Lung (tissue), 12 donors: ENCODE measurements around the gene UBTD2. TPM values are rescaled to one million over a fixed set of nuclear protein-coding genes. Genes with fewer than 3 reads are reported as not detected.

Experiments used
- ATAC-seq: fragments of 200-7000 bp; cut with Tn5 transposase; one replicate; pipeline ENCODE4 v1.9.1; 2020; ENCODE audit warnings: moderate number of reproducible peaks; ENCODE audit not compliant: insufficient read depth, low FRiP score
- DNase-seq, 3 donors: peaks; one replicate each; pipeline ENCODE4 v3.0.0-alpha.2; 2013 to 2017
- H3K27ac ChIP-seq, 2 donors: one replicate each; pipeline ENCODE4 v1.5.1; 2013; ENCODE audit warnings: mild to moderate bottlenecking in 2 of 2, moderate library complexity in 2 of 2, control low read depth in 1 of 2, inconsistent platforms in 1 of 2, low read depth in 1 of 2, low read length in 1 of 2
- H3K27me3 ChIP-seq, 3 donors: one replicate each; pipeline ENCODE4 v1.5.1; 2013; ENCODE audit warnings: low read length in 2 of 3; ENCODE audit not compliant: control insufficient read depth in 3 of 3, insufficient read depth in 3 of 3
- H3K36me3 ChIP-seq, 4 donors: one replicate each; pipeline ENCODE4 v1.5.1; 2013; ENCODE audit warnings: low read length in 4 of 4, mild to moderate bottlenecking in 1 of 4, moderate library complexity in 1 of 4; ENCODE audit not compliant: control insufficient read depth in 4 of 4, insufficient read depth in 4 of 4
- H3K4me1 ChIP-seq, 5 donors: one replicate each; pipeline ENCODE4 v1.5.1; 2013; ENCODE audit warnings: low read length in 5 of 5, mild to moderate bottlenecking in 2 of 5, moderate library complexity in 1 of 5; ENCODE audit not compliant: control insufficient read depth in 5 of 5, insufficient read depth in 5 of 5
- H3K4me3 ChIP-seq: one replicate; pipeline ENCODE4 v1.5.1; 2013; ENCODE audit warnings: mild to moderate bottlenecking, control low read depth, moderate library complexity
- H3K9ac ChIP-seq, 2 donors: one replicate each; pipeline ENCODE4 v1.5.1; 2013; ENCODE audit warnings: low read length in 2 of 2, control low read depth in 1 of 2; ENCODE audit not compliant: insufficient read depth in 1 of 2
- H3K9me3 ChIP-seq, 4 donors: one replicate each; pipeline ENCODE4 v1.5.1; 2013; ENCODE audit warnings: low read length in 3 of 4, mild to moderate bottlenecking in 1 of 4, moderate library complexity in 1 of 4; ENCODE audit not compliant: control insufficient read depth in 4 of 4, insufficient read depth in 3 of 4
- WGBS, 2 donors: extraction: QIAGEN DNeasy Blood & Tissue Kit; methylation state at CpG; one replicate each; pipeline ENCODE4 v1.1.7; 2013; 5-methylcytosine and 5-hydroxymethylcytosine counted together
- polyA plus RNA-seq, 2 donors: library from polyadenylated mRNA; stranded (reverse); fragments of 200-250 nt; gene quantifications; one replicate each; pipeline ENCODE4 v1.2.1, GENCODE V29; 2013
- total RNA-seq, 2 donors: library from RNA; depleted of rRNA in 1 of 2; stranded (reverse); fragments of >200 nt in 1 of 2; gene quantifications; one replicate each; pipeline ENCODE4 v1.2.1, GENCODE V29; 2014 to 2021
- TF ChIP-seq, protein P1 (sequence below): IDR thresholded peaks from 2 replicates; pipeline ENCODE4 v1.5.1; 2012; ENCODE audit warnings: mild to moderate bottlenecking; ENCODE audit errors: control extremely low read depth, extremely low read depth
- donor health status: control.
- donor health status: control.
- donor health status: Bipolar disorder and iron deficiency.
- donor health status: healthy.
- donor health status: DM: yes; HTN: yes; CAD: no.

UBTD2 gene
- total and polyA plus RNA-seq, 4 donors = 8.1 to 53.5 (median 11.3) TPM

GRCh38 chr5:172183881-172184280, 99.7 kb downstream of the UBTD2 start:
- DNase-seq = no peak
- Histone ChIP-seq H3K9ac (no peak overlapping the region), H3K36me3 (no peaks in the 10 kb centered on the region), H3K9me3 (no peaks in the 10 kb centered on the region), H3K4me3 (no peak overlapping the region), H3K4me1 (peaks cover 2 to 12% (median 4%) of the 10 kb centered on the region in 5 donors), H3K27me3 (no peaks in the 10 kb centered on the region), H3K27ac (no peak overlapping the region)
- ATAC-seq = no peak
- TF ChIP-seq, protein P1, sequence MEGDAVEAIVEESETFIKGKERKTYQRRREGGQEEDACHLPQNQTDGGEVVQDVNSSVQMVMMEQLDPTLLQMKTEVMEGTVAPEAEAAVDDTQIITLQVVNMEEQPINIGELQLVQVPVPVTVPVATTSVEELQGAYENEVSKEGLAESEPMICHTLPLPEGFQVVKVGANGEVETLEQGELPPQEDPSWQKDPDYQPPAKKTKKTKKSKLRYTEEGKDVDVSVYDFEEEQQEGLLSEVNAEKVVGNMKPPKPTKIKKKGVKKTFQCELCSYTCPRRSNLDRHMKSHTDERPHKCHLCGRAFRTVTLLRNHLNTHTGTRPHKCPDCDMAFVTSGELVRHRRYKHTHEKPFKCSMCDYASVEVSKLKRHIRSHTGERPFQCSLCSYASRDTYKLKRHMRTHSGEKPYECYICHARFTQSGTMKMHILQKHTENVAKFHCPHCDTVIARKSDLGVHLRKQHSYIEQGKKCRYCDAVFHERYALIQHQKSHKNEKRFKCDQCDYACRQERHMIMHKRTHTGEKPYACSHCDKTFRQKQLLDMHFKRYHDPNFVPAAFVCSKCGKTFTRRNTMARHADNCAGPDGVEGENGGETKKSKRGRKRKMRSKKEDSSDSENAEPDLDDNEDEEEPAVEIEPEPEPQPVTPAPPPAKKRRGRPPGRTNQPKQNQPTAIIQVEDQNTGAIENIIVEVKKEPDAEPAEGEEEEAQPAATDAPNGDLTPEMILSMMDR = no peak
- WGBS, 2 donors = 70 to 87% methylated on average over 4 of the region's 4 CpGs

- Histone ChIP-seq H3K9me3 (no peaks in the 10 kb centered on the region), H3K4me1 (peaks cover 2 to 22% (median 4%) of the 10 kb centered on the region in 5 donors), H3K4me3 (no peak overlapping the region), H3K27me3 (no peaks in the 10 kb centered on the region), H3K36me3 (no peaks in the 10 kb centered on the region), H3K27ac (no peak overlapping the region), H3K9ac (no peak overlapping the region)
- TF ChIP-seq, protein P1 = no peak
- WGBS, 2 donors = 93 to 100% methylated on average over 5 to 6 of the region's 6 CpGs
- ATAC-seq = no peak
- no peak for DNase-seq
These were observed 101.3 kb downstream of the UBTD2 start for GRCh38 chr5:172182291-172182690.

GRCh38 chr5:172180936-172181335, 102.6 kb downstream of the UBTD2 start:
- DNase-seq (no peak), ATAC-seq (no peak)
- no peak overlapping the region for H3K4me3 ChIP-seq
- H3K4me1 ChIP-seq = peaks cover 0 to 19% (median 0%) of the 10 kb centered on the region in 5 donors
- TF ChIP-seq, protein P1 = no peak
- H3K36me3 ChIP-seq = no peaks in the 10 kb centered on the region
- no peaks in the 10 kb centered on the region for H3K9me3 ChIP-seq
- no peak overlapping the region for H3K27ac ChIP-seq
- H3K27me3 ChIP-seq = no peaks in the 10 kb centered on the region
- no peak overlapping the region for H3K9ac ChIP-seq
- WGBS, 2 donors = 85 to 92% methylated on average over 9 of the region's 9 CpGs
